Natural killer cell treated with Interleukin-12 subunit alpha and Interleukin-12 subunit beta and Interleukin-15 and Interleukin-18, amount 100 ng/mL, for 72 hours (primary cell): ENCODE results near the gene STIM1. TPM values are rescaled to one million over a fixed set of nuclear protein-coding genes. Genes with fewer than 3 reads are reported as not detected.

Source experiments
- ATAC-seq, 2 donors: fragments of 150-1000 bp; cut with Tn5 transposase in 1 of 2; sonication (Bioruptor Pico), chemical (Tn5 transposase) in 1 of 2; 2 replicates each; pipeline ENCODE4 v1.10.0; 2021
- DNase-seq: peaks from one replicate; pipeline ENCODE4 v3.0.0; 2022; ENCODE audit warnings: low spot score
- H3K27ac Mint-ChIP-seq, 2 donors: 1 replicate in 1 of 2; 2 replicates in 1 of 2; pipeline ENCODE4 v1.8.0; 2022; ENCODE audit warnings: mixed read lengths in 2 of 2, mild to moderate bottlenecking in 1 of 2, moderate library complexity in 1 of 2
- H3K27me3 Mint-ChIP-seq, 2 donors: 1 replicate in 1 of 2; 2 replicates in 1 of 2; pipeline ENCODE4 v1.8.0; 2022; ENCODE audit warnings: mixed read lengths in 2 of 2
- H3K36me3 Mint-ChIP-seq: one replicate; pipeline ENCODE4 v1.8.0; 2022; ENCODE audit warnings: mixed read lengths
- H3K4me1 Mint-ChIP-seq, 2 donors: 1 replicate in 1 of 2; 2 replicates in 1 of 2; pipeline ENCODE4 v1.8.0; 2022; ENCODE audit warnings: low read depth in 2 of 2, mixed read lengths in 2 of 2, mild to moderate bottlenecking in 1 of 2
- H3K4me3 Mint-ChIP-seq: one replicate; pipeline ENCODE4 v1.8.0; 2022; ENCODE audit warnings: mixed read lengths
- H3K9me3 Mint-ChIP-seq: 2 replicates; pipeline ENCODE4 v1.8.0; 2022; ENCODE audit warnings: mixed read lengths
- total RNA-seq, 2 donors: library from RNA; stranded (reverse); gene quantifications; one replicate each; pipeline ENCODE4 v1.2.3, GENCODE V29; 2022

Gene STIM1
- total RNA-seq, 2 donors from 2014 or later = 83.9 to 85.9 TPM

DNA sequence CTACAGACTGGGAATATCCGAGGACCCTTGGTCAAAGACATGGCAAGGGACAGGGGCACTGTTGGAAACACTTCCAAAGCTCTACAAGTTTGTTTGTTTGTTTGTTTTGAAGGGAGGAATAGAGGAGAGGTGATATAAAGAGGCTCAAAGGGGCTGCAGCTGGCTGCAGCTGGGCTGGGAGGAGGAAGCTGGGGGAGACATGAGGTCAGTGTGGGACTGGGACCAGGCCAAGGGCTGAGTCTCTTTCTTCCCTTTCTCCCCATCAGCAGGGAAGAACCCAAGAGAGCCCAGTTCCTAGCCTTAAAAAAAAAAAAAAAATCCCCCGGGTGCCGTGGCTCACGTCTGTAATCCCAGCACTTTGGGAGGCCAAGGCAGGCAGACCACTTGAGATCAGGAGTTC, 19.7 kb upstream of the STIM1 start:
- ATAC-seq (no peak), DNase-seq (no peak)
- Mint-ChIP-seq H3K27me3 (no peaks in the 10 kb centered on the region), H3K4me3 (peak overlapping the region; percentile 100), H3K4me1 (peaks cover 82 to 83% of the 10 kb centered on the region in 2 donors), H3K36me3 (peaks cover 31% of the 10 kb centered on the region), H3K27ac (peak overlapping the region; percentile 96 to 99), H3K9me3 (no peaks in the 10 kb centered on the region)

- peak overlapping the region; percentile 100 for H3K4me3 Mint-ChIP-seq
- H3K9me3 Mint-ChIP-seq = no peaks in the 10 kb centered on the region
- DNase-seq = peak; percentile 81
- no peaks in the 10 kb centered on the region for H3K27me3 Mint-ChIP-seq
- peak; percentile 1 to 3 for ATAC-seq
- peaks cover 31% of the 10 kb centered on the region for H3K36me3 Mint-ChIP-seq
- H3K27ac Mint-ChIP-seq = peak overlapping the region; percentile 96 to 99
- peaks cover 74 to 77% of the 10 kb centered on the region in 2 donors for H3K4me1 Mint-ChIP-seq
Measured at GRCh38 chr11:3836903-3837302, 18.6 kb upstream of the STIM1 start.

DNA sequence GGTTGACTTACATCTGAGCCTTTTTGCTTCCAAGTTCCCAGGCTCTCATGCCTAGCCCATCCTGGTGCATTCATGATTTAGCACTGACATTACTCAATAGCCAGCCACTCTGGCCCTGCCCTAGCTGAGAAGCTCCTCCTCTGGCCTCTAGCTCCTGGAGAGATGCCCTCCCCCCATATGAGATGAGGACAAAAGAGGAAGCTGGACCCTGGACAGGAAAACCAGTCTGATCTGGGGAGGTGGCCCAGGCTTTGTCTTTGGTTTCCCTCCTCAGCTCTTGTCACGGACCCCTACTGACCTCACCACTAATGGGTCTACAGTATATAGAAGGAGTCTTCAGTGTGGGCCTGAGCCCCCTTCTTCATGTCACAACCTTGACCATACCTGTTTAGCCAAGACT, 17.7 kb upstream of the STIM1 start:
- H3K27me3 Mint-ChIP-seq = no peaks in the 10 kb centered on the region
- DNase-seq (no peak), ATAC-seq (no peak)
- peak overlapping the region; percentile 100 for H3K4me3 Mint-ChIP-seq
- peak overlapping the region; percentile 96 to 99 for H3K27ac Mint-ChIP-seq
- H3K36me3 Mint-ChIP-seq = peaks cover 31% of the 10 kb centered on the region
- H3K4me1 Mint-ChIP-seq = peaks cover 65 to 68% of the 10 kb centered on the region in 2 donors
- no peaks in the 10 kb centered on the region for H3K9me3 Mint-ChIP-seq

DNA sequence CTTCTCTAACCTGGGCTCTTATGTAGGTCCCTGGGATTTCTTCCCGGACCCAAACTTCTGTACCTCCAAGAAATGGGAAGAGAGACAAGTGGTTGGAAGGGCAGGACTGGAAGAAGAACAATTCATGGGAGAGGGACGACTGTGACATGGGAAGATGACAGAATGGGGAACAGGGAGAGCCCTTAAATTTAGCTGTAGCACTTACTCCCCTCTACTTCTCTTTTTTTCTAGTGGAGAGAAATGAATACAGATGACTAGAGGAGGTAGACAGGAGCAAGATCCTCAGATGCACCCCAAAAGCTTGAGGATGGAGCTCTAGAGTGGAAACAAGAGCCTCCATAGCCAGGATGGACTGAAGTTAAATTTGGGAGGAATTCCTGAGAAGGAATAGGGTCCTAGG, 17.0 kb upstream of the STIM1 start:
- peaks cover 59 to 61% of the 10 kb centered on the region in 2 donors for H3K4me1 Mint-ChIP-seq
- H3K27ac Mint-ChIP-seq = peak overlapping the region; percentile 96 to 99
- H3K9me3 Mint-ChIP-seq = no peaks in the 10 kb centered on the region
- peak overlapping the region; percentile 100 for H3K4me3 Mint-ChIP-seq
- H3K27me3 Mint-ChIP-seq = no peaks in the 10 kb centered on the region
- DNase-seq (no peak), ATAC-seq (no peak)
- peaks cover 31% of the 10 kb centered on the region for H3K36me3 Mint-ChIP-seq

DNA sequence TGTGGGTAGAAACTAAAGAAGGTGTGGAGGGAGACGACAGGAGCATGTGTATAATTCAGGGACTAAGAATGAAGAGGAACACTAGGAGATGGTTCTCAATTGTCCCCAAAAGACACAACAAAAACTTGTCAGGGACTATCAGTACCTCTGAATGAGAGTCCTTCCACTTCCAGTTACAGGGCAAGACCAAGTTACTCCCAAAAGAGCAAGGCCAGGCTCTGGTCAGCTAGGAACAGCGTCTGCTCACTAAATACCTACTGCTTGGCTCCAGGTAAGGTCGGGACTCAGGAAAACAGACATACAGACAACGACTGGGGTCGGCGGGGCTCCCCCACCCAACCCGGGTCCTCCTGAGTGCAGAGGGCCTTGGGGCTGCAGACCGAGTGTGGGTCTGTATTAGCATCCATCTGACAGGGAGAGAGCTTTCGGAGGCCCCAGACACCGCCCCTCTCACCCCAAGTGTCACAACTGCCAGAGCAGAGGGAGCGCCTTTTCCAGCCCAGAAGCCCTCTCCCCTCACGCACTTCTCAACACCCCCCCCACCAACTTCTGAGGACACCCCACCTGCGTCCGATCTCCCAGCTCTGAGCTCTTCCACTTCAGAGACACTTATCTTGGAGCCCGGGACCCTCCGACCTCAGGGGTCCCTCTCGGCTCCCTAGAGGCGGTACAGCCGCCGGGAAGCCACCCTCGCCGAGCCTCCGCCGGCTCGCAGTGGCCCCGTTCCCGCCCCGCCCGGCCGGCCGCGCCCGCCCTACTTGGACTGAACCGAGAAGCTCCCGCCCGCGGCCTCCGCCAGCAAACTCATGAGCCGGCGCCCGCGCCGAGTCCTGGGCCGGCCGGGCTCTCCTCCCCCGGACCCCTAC, 15.2 kb upstream of the STIM1 start:
- H3K27me3 Mint-ChIP-seq = no peaks in the 10 kb centered on the region
- ATAC-seq = no peak
- H3K4me3 Mint-ChIP-seq = peak overlapping the region; percentile 100
- H3K9me3 Mint-ChIP-seq = no peaks in the 10 kb centered on the region
- H3K4me1 Mint-ChIP-seq = peaks cover 46 to 50% of the 10 kb centered on the region in 2 donors
- peak overlapping the region; percentile 96 to 99 for H3K27ac Mint-ChIP-seq
- H3K36me3 Mint-ChIP-seq = peaks cover 19% of the 10 kb centered on the region
- DNase-seq = no peak

DNA sequence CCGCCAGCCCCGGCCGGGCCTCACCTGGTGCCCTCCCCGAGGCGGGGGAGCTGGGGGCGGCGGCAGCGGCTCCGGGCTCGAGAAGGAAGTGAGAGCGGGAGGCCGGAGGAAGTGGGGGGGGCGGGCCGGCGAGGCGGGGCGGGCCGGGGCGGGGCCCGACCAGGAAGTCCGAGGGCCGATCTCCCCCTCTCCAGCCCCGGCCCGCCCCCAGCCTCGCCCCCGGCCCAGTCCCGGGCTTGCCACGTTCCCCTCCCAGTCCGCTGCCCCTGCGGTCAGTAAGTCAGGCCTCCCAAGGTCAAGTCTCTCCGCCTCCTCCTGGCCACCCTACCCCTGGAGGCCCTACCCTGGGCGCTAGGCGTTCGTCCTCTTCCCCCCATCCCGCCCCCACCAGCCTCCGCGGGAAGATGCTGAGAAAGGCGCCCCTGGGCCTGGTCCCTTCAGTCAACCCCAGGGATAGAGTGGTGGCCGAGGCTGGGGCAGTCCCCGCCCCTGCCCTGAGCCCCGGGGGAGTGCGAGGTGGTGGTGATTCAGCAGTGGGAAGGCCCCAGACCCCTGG, 14.5 kb upstream of the STIM1 start, which contains the start of gene RHOG:
RHOG (minus strand) TSS at position 90 of the 556 bp plus-strand sequence. CDS start 12,821 bp downstream, outside the sequence.
- Mint-ChIP-seq H3K9me3 (no peaks in the 10 kb centered on the region), H3K4me1 (peaks cover 40 to 44% of the 10 kb centered on the region in 2 donors), H3K27me3 (no peaks in the 10 kb centered on the region), H3K36me3 (peaks cover 12% of the 10 kb centered on the region), H3K4me3 (peak within 1 kb of the TSS; percentile 100), H3K27ac (peak within 1 kb of the TSS; percentile 96 to 99)
- ATAC-seq (peak; percentile 85 to 89), DNase-seq (no peak)

- Mint-ChIP-seq H3K4me1 (peaks cover 37 to 44% of the 10 kb centered on the region in 2 donors), H3K4me3 (peak overlapping the region; percentile 100), H3K27me3 (no peaks in the 10 kb centered on the region), H3K27ac (peak overlapping the region; percentile 96 to 99), H3K36me3 (peaks cover 12% of the 10 kb centered on the region), H3K9me3 (no peaks in the 10 kb centered on the region)
- DNase-seq (peak; percentile 94), ATAC-seq (no peak)
Measured at GRCh38 chr11:3841426-3842350, 13.8 kb upstream of the STIM1 start.

- H3K9me3 Mint-ChIP-seq = no peaks in the 10 kb centered on the region
- peaks cover 10% of the 10 kb centered on the region for H3K36me3 Mint-ChIP-seq
- DNase-seq (no peak), ATAC-seq (no peak)
- H3K4me3 Mint-ChIP-seq = no peak overlapping the region
- peaks cover 22 to 30% of the 10 kb centered on the region in 2 donors for H3K4me1 Mint-ChIP-seq
- peak overlapping the region; percentile 39 to 41 for H3K27ac Mint-ChIP-seq
- no peaks in the 10 kb centered on the region for H3K27me3 Mint-ChIP-seq
Measured at GRCh38 chr11:3843326-3843725, 12.1 kb upstream of the STIM1 start.

DNA sequence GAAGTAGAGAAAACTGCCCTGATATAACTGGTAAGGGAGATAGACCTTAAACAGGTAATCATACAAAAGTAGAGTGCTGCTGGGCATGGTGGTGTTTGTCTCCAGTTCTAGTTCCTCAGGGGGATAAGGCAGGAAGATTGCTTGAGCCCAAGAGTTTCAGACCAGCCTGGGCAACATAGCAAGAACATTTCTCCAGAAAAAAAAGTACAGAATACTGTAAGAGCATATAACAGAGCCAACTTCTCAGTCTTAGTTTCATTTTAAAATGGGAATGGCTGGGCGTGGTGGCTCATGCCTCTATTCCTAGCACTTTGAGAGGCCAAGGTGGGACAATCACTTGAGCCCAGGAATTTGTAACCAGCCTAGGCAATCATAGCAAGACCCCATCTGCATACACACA, 10.2 kb upstream of the STIM1 start:
- ATAC-seq (no peak), DNase-seq (no peak)
- H3K27me3 Mint-ChIP-seq = no peaks in the 10 kb centered on the region
- H3K4me3 Mint-ChIP-seq = no peak overlapping the region
- no peaks in the 10 kb centered on the region for H3K9me3 Mint-ChIP-seq
- H3K36me3 Mint-ChIP-seq = no peaks in the 10 kb centered on the region
- H3K27ac Mint-ChIP-seq = no peak overlapping the region
- peaks cover 13 to 21% of the 10 kb centered on the region in 2 donors for H3K4me1 Mint-ChIP-seq

DNA sequence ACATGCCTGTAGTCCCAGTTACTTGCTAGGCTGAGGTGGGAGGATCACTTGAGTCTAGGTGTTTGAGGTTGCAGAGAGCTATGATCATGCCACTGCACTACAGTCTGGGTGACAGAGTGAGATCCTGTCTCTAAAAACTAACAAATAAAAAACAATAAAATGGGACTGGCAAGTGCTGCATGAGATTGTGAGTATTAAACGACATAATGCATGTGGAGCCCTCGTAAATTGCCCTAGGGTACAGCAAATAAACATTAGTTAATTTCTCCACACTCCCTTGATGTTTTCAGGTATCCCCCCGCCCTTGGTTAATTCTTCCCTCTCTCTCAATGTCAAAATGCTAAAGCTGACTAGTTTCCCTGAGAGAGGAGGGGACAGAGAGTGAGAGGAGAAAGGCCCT, 9.8 kb upstream of the STIM1 start:
- Mint-ChIP-seq H3K27ac (peak overlapping the region in 1 of 2 donors; percentile 73), H3K4me3 (no peak overlapping the region), H3K9me3 (no peaks in the 10 kb centered on the region), H3K4me1 (peaks cover 13 to 21% of the 10 kb centered on the region in 2 donors), H3K27me3 (no peaks in the 10 kb centered on the region), H3K36me3 (no peaks in the 10 kb centered on the region)
- ATAC-seq (no peak), DNase-seq (no peak)

DNA sequence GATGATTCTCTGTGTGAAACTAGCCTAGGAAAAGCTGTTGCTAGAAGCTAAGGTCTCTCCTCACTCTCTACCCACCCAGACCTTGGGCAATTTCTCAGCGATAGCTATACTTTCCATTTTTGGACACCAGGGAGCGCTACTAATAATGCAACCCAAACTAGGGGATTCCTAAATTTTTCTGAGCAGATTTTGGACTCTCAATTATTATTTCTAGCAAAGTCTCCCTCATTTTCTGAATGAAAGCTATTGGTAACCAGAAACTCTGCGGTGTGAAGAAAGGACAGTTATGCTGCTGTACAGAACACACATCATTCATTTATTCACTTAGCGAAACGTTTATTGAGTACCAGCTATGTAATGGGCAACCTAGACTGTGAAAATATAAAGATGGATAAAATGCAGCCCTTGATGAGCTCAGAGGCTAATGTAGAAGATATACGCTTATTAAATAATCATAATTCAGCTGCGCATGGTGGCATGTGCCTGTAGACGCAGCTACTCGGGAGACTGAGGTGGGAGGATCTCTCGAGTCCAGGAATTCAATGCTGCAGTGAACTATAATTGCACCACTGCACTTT, 6.1 kb upstream of the STIM1 start:
- peak; percentile 60 to 78 for ATAC-seq
- Mint-ChIP-seq H3K27ac (peak overlapping the region in 1 of 2 donors; percentile 66), H3K4me3 (no peak overlapping the region), H3K27me3 (no peaks in the 10 kb centered on the region), H3K36me3 (no peaks in the 10 kb centered on the region), H3K4me1 (peaks cover 27 to 33% of the 10 kb centered on the region in 2 donors), H3K9me3 (no peaks in the 10 kb centered on the region)
- DNase-seq = no peak

- H3K4me1 Mint-ChIP-seq = peaks cover 53 to 54% of the 10 kb centered on the region in 2 donors
- H3K4me3 Mint-ChIP-seq = peak overlapping the region; percentile 80
- H3K9me3 Mint-ChIP-seq = no peaks in the 10 kb centered on the region
- H3K36me3 Mint-ChIP-seq = no peaks in the 10 kb centered on the region
- ATAC-seq (no peak), DNase-seq (no peak)
- peak overlapping the region; percentile 94 to 96 for H3K27ac Mint-ChIP-seq
- H3K27me3 Mint-ChIP-seq = no peaks in the 10 kb centered on the region
Measured at GRCh38 chr11:3853545-3853842, 2.0 kb upstream of the STIM1 start.
